Body of pancreas (tissue), 4 donors: Measurements from ENCODE around the gene RASD1. TPM values are rescaled to one million over a fixed set of nuclear protein-coding genes. Genes with fewer than 3 reads are reported as not detected.

ENCODE experiments used
- ATAC-seq: fragments of 150-250 bp; one replicate; pipeline ENCODE4 v1.9.1; 2016
- DNase-seq, 4 donors: peaks; one replicate each; pipeline ENCODE4 v3.0.0-alpha.2; 2019
- H3K27ac ChIP-seq, 4 donors: fragments of 200-600 bp; sonication (generic); 1 replicate in 3 of 4; 2 replicates in 1 of 4; pipeline versions ENCODE4 v1.5.1 to v1.6.1; 2016 to 2019; ENCODE audit warnings: mild to moderate bottlenecking in 1 of 4, mixed read lengths in 1 of 4, moderate library complexity in 1 of 4
- H3K27me3 ChIP-seq, 2 donors: fragments of 200-600 bp; sonication (generic); one replicate each; pipeline ENCODE4 v1.6.0; 2016; ENCODE audit warnings: mild to moderate bottlenecking in 1 of 2
- H3K36me3 ChIP-seq, 2 donors: fragments of 200-600 bp; sonication (generic); replicated peaks in 1 of 2; 2 replicates each; pipeline ENCODE4 v1.5.1; 2016; ENCODE audit warnings: low read depth in 2 of 2; ENCODE audit not compliant: insufficient read depth in 1 of 2
- H3K4me1 ChIP-seq: fragments of 200-600 bp; sonication (generic); one replicate; pipeline ENCODE4 v1.6.0; 2016
- H3K4me3 ChIP-seq, 2 donors: fragments of 200-600 bp; sonication (generic); 1 replicate in 1 of 2; 2 replicates in 1 of 2; pipeline ENCODE4 v1.5.1; 2016 to 2019
- H3K9me3 ChIP-seq, 3 donors: fragments of 200-600 bp; sonication (generic); 1 replicate in 2 of 3; 2 replicates in 1 of 3; pipeline ENCODE4 v1.5.1; 2016
- CTCF ChIP-seq, 7 experiments: fragments of 450-650 bp in 4 of 7; fragments of 200-600 bp in 3 of 7; sonication (generic) in 3 of 7; IDR thresholded peaks; one replicate each; pipeline ENCODE4 v1.5.1; 2016 to 2019; ENCODE audit warnings: antibody characterized with exemption in 7 of 7
- POLR2A ChIP-seq, 3 donors: fragments of 450-650 bp; IDR thresholded peaks; one replicate each; pipeline ENCODE4 v1.6.1; 2016; ENCODE audit warnings: antibody characterized with exemption in 3 of 3, mild to moderate bottlenecking in 2 of 3
- WGBS, 2 donors: methylation state at CpG; one replicate each; pipeline ENCODE4 v1.1.5; 2017; 5-methylcytosine and 5-hydroxymethylcytosine counted together
- intact Hi-C: fragments of 100-400 bp; cut with DNase I; formaldehyde crosslinking; loops from one replicate; pipeline ENCODE4 v1.15.1; 2023
- total RNA-seq, 2 donors: library from RNA; depleted of rRNA; stranded (reverse); fragments of >200 nt; gene quantifications; one replicate each; pipeline ENCODE4 v1.1.0, GENCODE V29; 2016

The RASD1 gene
- total RNA-seq, 2 donors from 2014 or later, result 17.6 to 58.0 TPM

- TF ChIP-seq CTCF (IDR thresholded peaks at IDR 0.05) (no peak), POLR2A (IDR thresholded peaks at IDR 0.05) (no peak)
- H3K27me3 ChIP-seq, result no peaks in the 10 kb centered on the region
- H3K4me3 ChIP-seq, result no peak overlapping the region
- intact Hi-C loops, result no loop called here
- no peaks in the 10 kb centered on the region for H3K4me1 ChIP-seq
- no peaks in the 10 kb centered on the region for H3K36me3 ChIP-seq
- WGBS, 2 donors, result 86% methylated on average over 18 to 21 of the region's 21 CpGs
- H3K27ac ChIP-seq, result peak overlapping the region in 1 of 4 donors; percentile 37
- DNase-seq (peak in 1 of 4 donors; percentile 16), ATAC-seq (no peak)
- H3K9me3 ChIP-seq, result no peaks in the 10 kb centered on the region
Observed at GRCh38 chr17:17515934-17516930, 20.0 kb upstream of the RASD1 start.

- no peaks in the 10 kb centered on the region for H3K9me3 ChIP-seq
- WGBS, 2 donors, result 89 to 91% methylated on average over 12 to 20 of the region's 21 CpGs
- DNase-seq, result peak in 1 of 4 donors; percentile 13
- H3K4me1 ChIP-seq, result no peaks in the 10 kb centered on the region
- ATAC-seq, result peak; percentile 22
- no peaks in the 10 kb centered on the region for H3K27me3 ChIP-seq
- peak overlapping the region in 1 of 4 donors; percentile 37 for H3K27ac ChIP-seq
- no peak overlapping the region for H3K4me3 ChIP-seq
- no peak for TF ChIP-seq POLR2A (IDR thresholded peaks at IDR 0.05)
- no peak for TF ChIP-seq CTCF (IDR thresholded peaks at IDR 0.05)
- intact Hi-C loops, result no loop called here
- H3K36me3 ChIP-seq, result no peaks in the 10 kb centered on the region
Observed at GRCh38 chr17:17514993-17515933, 19.1 kb upstream of the RASD1 start.

GRCh38 chr17:17514361-17514992 is 18.3 kb upstream of the RASD1 start:
- TF ChIP-seq POLR2A (IDR thresholded peaks at IDR 0.05), result no peak
- no peak for TF ChIP-seq CTCF (IDR thresholded peaks at IDR 0.05)
- Histone ChIP-seq H3K4me1 (no peaks in the 10 kb centered on the region), H3K9me3 (no peaks in the 10 kb centered on the region), H3K36me3 (no peaks in the 10 kb centered on the region), H3K27ac (peak overlapping the region in 1 of 4 donors; percentile 37), H3K27me3 (no peaks in the 10 kb centered on the region), H3K4me3 (no peak overlapping the region)
- ATAC-seq, result no peak
- DNase-seq, result no peak
- intact Hi-C loops, result no loop called here
- WGBS, 2 donors, result 85 to 89% methylated on average over 9 to 15 of the region's 16 CpGs

- intact Hi-C loops, result no loop called here
- Histone ChIP-seq H3K27ac (no peak overlapping the region), H3K27me3 (no peaks in the 10 kb centered on the region), H3K4me1 (no peaks in the 10 kb centered on the region), H3K9me3 (no peaks in the 10 kb centered on the region), H3K4me3 (no peak overlapping the region), H3K36me3 (no peaks in the 10 kb centered on the region)
- WGBS, 2 donors, result 91 to 93% methylated on average over 7 of the region's 7 CpGs
- no peak for DNase-seq
- ATAC-seq, result no peak
- TF ChIP-seq POLR2A (IDR thresholded peaks at IDR 0.05), result no peak
Observed at GRCh38 chr17:17513626-17514025, 17.4 kb upstream of the RASD1 start.
